HG03457 (cell line): Measurements from ENCODE around the gene OS9.

ENCODE experiments used
- ATAC-seq: cut with Tn5 transposase; IDR thresholded peaks from one replicate; pipeline ENCODE4 v1.9.1; 2021; ENCODE audit warnings: moderate number of reproducible peaks; ENCODE audit not compliant: unreplicated experiment

The OS9 gene

GRCh38 chr12:57765698-57766463, 71.9 kb downstream of the OS9 start:
- no peak for ATAC-seq

- ATAC-seq, result no peak
Measured at GRCh38 chr12:57766464-57767304, 72.8 kb downstream of the OS9 start, which contains the start of gene CYP27B1. Gene CYP27B1 (minus strand): TSS chr12:57767078. CDS start chr12:57767041, 37 bp downstream.

GRCh38 chr12:57767305-57767698, 73.4 kb downstream of the OS9 start:
- ATAC-seq, result no peak

- ATAC-seq, result no peak
Measured at GRCh38 chr12:57767876-57768275, 73.9 kb downstream of the OS9 start.

- ATAC-seq, result no peak
Measured at GRCh38 chr12:57769594-57769993, 75.7 kb downstream of the OS9 start.

- no peak for ATAC-seq
Measured at GRCh38 chr12:57770734-57771133, 76.8 kb downstream of the OS9 start.
